ENCODE measurements around the gene TMC2.

Gene TMC2

GRCh38 chr20:2585811-2586210 is 49.4 kb downstream of the TMC2 start:
- no peak for DNase-seq (ENCODE audit: low spot score)

DNA sequence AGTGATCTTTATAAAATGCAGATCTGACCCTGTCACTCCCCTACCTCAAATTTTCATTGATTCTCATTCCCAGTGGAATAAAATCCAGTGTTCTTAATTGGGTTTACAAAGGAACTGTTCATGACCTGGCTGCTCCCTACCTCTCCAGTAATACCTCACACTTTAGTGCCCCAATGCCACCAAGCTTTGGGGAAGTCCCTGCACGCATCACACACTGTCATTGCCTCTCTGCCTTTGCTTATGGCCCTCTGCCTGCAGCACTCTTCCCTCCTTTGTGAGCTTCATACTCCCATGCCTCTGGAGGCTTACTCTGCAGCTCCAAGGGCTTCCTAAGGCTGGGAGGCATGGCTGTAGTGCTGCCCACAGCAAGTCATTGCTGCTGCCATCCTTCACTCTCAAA is 57.4 kb downstream of the TMC2 start:
- no peak for DNase-seq (ENCODE audit: low spot score)

DNA sequence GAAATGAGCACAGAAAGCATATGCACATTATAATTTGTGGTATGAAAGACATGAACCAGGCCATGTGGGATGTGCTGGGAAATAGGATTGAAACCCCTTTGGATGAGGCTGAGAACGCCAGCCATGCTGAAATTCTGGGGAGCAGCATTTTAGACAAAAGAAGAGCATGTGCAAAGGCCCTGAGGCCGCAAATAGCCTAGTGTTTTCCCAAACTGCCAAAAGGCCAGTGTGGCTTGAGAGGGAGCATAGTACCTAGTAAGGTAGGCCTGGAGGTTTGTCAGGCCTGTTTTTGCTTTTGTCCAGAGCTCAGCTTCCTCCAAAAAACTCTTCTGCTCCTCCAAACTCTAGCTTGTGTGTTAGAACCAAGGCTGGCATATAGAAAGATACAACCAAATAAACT is 58.7 kb downstream of the TMC2 start:
- DNase-seq (ENCODE audit: low spot score) = no peak

- DNase-seq (ENCODE audit: low spot score) = no peak
Observed at GRCh38 chr20:2596673-2597279, 60.4 kb downstream of the TMC2 start.

- DNase-seq (ENCODE audit: low spot score) = no peak
Observed at GRCh38 chr20:2599288-2600006, 63.1 kb downstream of the TMC2 start.

DNA sequence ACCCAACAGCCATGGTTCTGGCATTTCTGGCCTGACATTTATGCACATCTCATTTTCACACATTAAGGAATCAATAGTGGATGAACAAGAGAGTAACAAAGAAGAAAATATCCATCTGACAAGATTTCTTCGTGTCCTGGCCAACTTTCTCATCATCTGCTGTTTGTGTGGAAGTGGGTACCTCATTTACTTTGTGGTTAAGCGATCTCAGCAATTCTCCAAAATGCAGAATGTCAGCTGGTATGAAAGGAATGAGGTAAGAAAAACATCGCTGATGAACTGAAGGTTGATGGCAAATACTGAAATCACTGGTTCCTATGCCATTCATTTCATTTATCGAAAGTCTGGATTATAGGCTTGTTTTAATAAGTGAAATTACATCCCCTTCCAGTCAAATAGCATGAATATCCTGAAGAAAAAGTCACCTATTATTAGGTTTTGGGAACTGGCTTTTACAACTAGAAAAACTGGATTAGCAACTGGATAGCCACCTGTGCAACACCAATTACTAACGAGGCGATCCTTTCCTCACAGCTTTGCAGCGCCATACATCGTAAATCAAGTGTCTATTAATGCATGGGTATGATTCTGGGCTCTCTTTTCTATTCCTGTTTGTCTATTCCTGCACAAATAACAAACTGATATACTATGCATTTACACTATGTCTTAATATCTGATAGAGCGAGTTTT is 65.8 kb downstream of the TMC2 start:
- DNase-seq (ENCODE audit: low spot score) = no peak

DNA sequence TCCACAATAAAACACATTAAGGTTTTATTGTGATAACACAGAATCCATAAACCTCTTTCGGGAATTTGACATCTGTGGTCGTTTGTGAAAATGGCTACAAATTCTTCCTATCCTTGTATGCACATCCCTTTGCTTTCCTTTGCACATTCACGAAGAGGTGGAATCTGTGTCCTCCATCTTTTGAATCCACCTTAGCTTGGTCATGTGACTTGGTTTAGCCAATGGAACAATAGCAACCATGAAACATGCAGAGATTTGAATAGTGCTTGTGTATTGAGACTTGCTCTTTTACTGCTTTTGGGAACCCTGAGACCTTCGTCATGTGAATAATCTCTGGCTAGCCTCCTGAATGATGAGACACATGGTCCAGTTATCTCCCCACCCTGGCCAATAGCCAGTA is 66.4 kb downstream of the TMC2 start:
- no peak for DNase-seq (ENCODE audit: low spot score)

DNA sequence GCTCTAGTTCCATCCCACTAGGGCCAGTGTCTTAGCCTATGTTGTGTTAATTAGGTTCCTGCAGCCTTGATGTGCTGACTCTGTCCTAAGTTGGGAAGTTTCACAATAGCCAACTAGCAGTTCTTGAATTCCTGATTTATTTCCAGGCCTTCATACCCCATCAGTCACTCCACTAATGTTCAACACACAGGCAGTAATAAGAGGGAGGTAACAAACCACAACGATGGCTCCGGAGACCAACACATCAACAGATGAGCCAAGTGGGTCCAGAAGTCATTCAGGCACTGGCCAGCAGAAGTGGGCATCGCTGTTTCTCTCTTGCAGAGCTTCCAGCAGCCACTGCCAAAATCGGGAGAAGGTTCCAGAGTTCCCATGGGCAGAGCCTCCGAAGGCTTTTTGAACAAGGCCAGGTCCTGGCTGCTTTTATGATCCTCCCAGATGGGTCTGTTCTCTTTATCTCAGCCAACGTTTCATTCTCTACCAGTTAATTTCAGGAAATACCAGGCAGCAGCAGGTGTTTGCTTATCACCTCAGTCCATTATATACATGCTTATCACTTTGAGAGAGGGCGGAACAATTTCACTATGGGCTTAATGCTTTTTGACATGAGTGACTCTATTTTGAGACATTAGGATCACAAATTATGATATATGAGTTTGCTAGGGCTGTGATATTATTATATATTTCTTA is 67.6 kb downstream of the TMC2 start:
- no peak for DNase-seq (ENCODE audit: low spot score)

- no peak for DNase-seq (ENCODE audit: low spot score)
Observed at GRCh38 chr20:2604506-2604835, 68.1 kb downstream of the TMC2 start.

GRCh38 chr20:2606507-2607006 is 70.2 kb downstream of the TMC2 start:
- no peak for DNase-seq (ENCODE audit: low spot score)

DNA sequence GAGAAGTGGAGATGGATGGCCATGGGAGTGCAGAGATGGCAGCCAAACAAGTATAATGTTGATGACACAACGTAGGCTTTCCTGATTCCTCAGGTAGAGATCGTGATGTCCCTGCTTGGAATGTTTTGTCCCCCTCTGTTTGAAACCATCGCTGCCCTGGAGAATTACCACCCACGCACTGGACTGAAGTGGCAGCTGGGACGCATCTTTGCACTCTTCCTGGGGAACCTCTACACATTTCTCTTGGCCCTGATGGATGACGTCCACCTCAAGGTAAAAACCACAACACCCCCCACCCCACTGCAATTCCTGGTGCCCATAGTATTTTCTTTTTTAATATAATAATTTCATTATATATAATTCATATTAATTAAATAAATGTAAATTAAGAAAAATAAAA is 74.0 kb downstream of the TMC2 start:
- no peak for DNase-seq (ENCODE audit: low spot score)

GRCh38 chr20:2610941-2611720 is 74.8 kb downstream of the TMC2 start:
- DNase-seq (ENCODE audit: low spot score) = no peak

- DNase-seq (ENCODE audit: low spot score) = no peak
Observed at GRCh38 chr20:2612073-2612472, 75.7 kb downstream of the TMC2 start.

GRCh38 chr20:2616634-2617033 is 80.3 kb downstream of the TMC2 start:
- DNase-seq (ENCODE audit: low spot score) = no peak

- DNase-seq (ENCODE audit: low spot score) = no peak
Observed at GRCh38 chr20:2617099-2617714, 80.8 kb downstream of the TMC2 start.

GRCh38 chr20:2618815-2619214 is 82.4 kb downstream of the TMC2 start:
- DNase-seq (ENCODE audit: low spot score) = no peak

DNA sequence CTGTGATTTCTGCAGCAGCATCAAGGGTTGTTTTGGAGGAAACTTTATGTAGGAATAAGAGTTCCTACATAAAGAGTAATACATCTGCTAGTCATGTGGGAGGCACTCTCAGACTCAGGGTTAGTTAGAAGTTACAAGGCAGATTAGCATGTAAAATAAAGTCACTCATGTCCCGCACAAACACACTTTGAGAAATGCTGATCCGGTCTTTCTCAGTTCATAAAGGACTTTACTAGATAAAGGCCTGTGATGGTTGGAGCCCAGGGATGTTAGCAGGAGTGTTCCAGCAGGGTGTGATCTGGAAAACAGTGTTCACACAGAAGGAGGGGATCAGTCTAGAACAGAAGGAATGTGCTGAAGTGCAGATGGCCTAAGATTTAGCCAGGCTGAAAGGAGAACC is 83.0 kb downstream of the TMC2 start:
- DNase-seq (ENCODE audit: low spot score) = no peak

DNA sequence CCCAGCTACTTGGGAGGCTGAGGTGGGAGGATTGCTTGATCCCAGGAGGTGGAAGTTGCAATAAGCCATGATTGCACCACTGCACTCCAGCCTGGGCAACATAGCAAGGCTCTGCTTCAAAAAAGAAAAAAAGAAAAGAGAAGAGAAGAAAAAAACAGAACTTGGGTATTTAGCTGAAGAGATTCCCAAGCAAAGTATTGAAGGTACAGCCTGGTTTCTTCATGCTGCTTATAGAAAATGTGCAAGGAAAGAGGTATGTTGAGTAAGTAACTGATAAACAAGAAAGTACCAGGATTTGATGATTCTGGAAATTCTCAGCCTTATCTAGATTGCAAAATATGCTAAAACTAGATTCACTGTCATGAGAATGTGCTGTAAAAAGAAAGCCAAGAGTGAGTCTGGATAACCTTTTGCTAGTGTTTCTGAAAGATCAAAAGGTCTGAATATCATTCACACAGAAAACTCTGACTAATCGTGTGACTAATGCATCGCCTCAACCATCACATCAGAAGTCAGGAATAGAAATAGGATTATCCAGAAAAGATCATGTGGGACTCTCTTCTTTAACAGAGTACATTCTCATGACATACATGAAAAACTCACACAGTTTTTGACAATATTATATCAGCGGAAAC is 83.7 kb downstream of the TMC2 start:
- DNase-seq (ENCODE audit: low spot score) = no peak

DNA sequence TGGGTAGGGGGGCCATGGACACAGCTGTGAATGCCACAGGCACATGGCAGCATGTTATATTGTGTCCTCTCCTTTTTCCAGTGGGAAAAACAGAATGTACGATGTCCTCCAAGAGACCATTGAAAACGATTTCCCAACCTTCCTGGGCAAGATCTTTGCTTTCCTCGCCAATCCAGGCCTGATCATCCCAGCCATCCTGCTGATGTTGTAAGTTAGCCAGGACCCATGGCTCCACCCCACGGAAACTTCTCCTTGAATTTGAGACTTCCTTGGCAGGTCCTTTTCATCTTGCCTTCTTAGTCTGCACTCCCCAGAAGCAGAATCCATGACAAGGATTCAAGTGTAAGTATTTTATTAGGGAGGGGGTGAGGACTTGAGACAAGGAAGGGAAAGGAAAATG is 87.8 kb downstream of the TMC2 start:
- no peak for DNase-seq (ENCODE audit: low spot score)

DNA sequence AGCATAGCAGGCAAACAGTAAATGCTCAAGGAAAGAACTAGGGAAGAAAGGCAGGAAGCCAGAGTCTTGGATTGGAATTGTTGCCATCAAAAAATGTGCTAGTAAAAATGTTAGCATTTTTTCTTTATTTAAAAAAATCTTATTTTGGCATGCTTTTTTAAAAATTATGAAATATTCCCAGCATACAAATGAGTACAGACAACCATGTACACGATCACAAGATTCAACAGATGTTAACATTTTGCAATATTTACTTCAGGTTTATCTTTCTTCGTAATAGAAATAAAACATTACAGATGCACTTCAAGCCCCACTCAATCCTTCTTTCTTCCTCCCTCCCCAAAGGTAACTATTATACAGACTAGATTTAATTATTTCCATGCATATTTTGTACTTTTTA is 88.7 kb downstream of the TMC2 start:
- DNase-seq (ENCODE audit: low spot score) = no peak
